H1 (cell line): Measurements from ENCODE around the gene FAM13C. TPM values are rescaled to one million over a fixed set of nuclear protein-coding genes. Genes with fewer than 3 reads are reported as not detected.

ENCODE experiments used
- CTCF ChIA-PET: fragments of 300-600 bp; sonication (Branson Sonifier 250); formaldehyde crosslinking; loops from one replicate; lab custom pipeline; 2021; ENCODE audit not compliant: partially characterized antibody; lab: Charles Lee
- POLR2A ChIA-PET: fragments of 300-600 bp; sonication (Branson Sonifier 250); formaldehyde crosslinking; loops from one replicate; lab custom pipeline; 2021; ENCODE audit warnings: inconsistent platforms; ENCODE audit not compliant: partially characterized antibody; lab: Charles Lee
- DNase-seq, 2 experiments: peaks; one replicate each; pipeline versions ENCODE4 v3.0.0 to v3.0.0-alpha.2; 2010 to 2022; ENCODE audit warnings: low spot score in 2 of 2, low read depth in 1 of 2, mixed read lengths in 1 of 2
- FAIRE-seq: peaks from 2 replicates; lab custom pipeline; 2011; peaks lifted over from hg19 to GRCh38; lab: Jason Lieb, UNC
- H2AFZ ChIP-seq: 2 replicates; pipeline ENCODE4 v1.8.1; 2012; ENCODE audit warnings: low read length, inconsistent platforms
- H2AK5ac ChIP-seq: 2 replicates; pipeline ENCODE4 v1.6.1; 2013; ENCODE audit warnings: low read depth, low read length
- H2BK120ac ChIP-seq: replicated peaks from 2 replicates; pipeline ENCODE3; 2013; ENCODE audit warnings: low read depth, low read length, inconsistent platforms
- H2BK12ac ChIP-seq: 2 replicates; pipeline ENCODE4 v1.6.1; 2013; ENCODE audit warnings: low read depth, low read length
- H2BK15ac ChIP-seq: 2 replicates; pipeline ENCODE4 v1.6.1; 2013; ENCODE audit warnings: low read length
- H2BK20ac ChIP-seq: 2 replicates; pipeline ENCODE4 v1.6.1; 2013; ENCODE audit warnings: low read length
- H2BK5ac ChIP-seq: 2 replicates; pipeline ENCODE4 v1.6.1; 2013; ENCODE audit warnings: low read depth, low read length
- H3K14ac ChIP-seq: 2 replicates; pipeline ENCODE4 v1.6.1; 2013; ENCODE audit warnings: inconsistent platforms; ENCODE audit not compliant: insufficient read length
- H3K18ac ChIP-seq: 2 replicates; pipeline ENCODE4 v1.6.1; 2013; ENCODE audit warnings: low read length; ENCODE audit errors: extremely low read depth
- H3K23ac ChIP-seq: 2 replicates; pipeline ENCODE4 v1.6.1; 2013; ENCODE audit warnings: inconsistent platforms; ENCODE audit not compliant: insufficient read length
- H3K23me2 ChIP-seq: 2 replicates; pipeline ENCODE4 v1.6.1; 2013; ENCODE audit warnings: low read depth, low read length
- H3K27ac ChIP-seq: 2 replicates; pipeline ENCODE4 v1.6.1; 2011; ENCODE audit warnings: low read depth, low read length, inconsistent platforms
- H3K27me3 ChIP-seq, 4 experiments: replicated peaks in 1 of 4; 1 replicate in 1 of 4; 2 replicates in 3 of 4; pipeline versions ENCODE4 v1.6.1 to v1.8.1; 2011 to 2013; ENCODE audit warnings: low read length in 3 of 4, mild to moderate bottlenecking in 3 of 4, inconsistent platforms in 2 of 4, mixed read lengths in 2 of 4, moderate library complexity in 1 of 4; ENCODE audit not compliant: control insufficient read depth in 3 of 4, insufficient read depth in 3 of 4; ENCODE audit errors: extremely low read depth in 1 of 4
- H3K36me3 ChIP-seq, 4 experiments: 2 replicates each; pipeline versions ENCODE4 v1.6.1 to v1.8.1; 2011 to 2013; ENCODE audit warnings: mild to moderate bottlenecking in 4 of 4, low read length in 3 of 4, moderate library complexity in 2 of 4, control low read depth in 1 of 4, inconsistent platforms in 1 of 4; ENCODE audit not compliant: insufficient read depth in 4 of 4, control insufficient read depth in 2 of 4
- H3K4ac ChIP-seq: replicated peaks from 2 replicates; pipeline ENCODE3; 2013; ENCODE audit warnings: low read length, low read depth, mixed read lengths, inconsistent platforms; ENCODE audit not compliant: insufficient read length
- H3K4me1 ChIP-seq, 4 experiments: replicated peaks in 1 of 4; 1 replicate in 1 of 4; 2 replicates in 3 of 4; pipeline versions ENCODE4 v1.6.1 to v1.8.1; 2011 to 2013; ENCODE audit warnings: low read length in 3 of 4, inconsistent platforms in 2 of 4, mixed read lengths in 1 of 4; ENCODE audit not compliant: insufficient read depth in 4 of 4, control insufficient read depth in 3 of 4
- H3K4me2 ChIP-seq, 2 experiments: 2 replicates each; pipeline versions ENCODE4 v1.6.1 to v1.8.1; 2011 to 2013; ENCODE audit warnings: low read depth in 2 of 2, low read length in 2 of 2, control low read depth in 1 of 2, inconsistent platforms in 1 of 2, mild to moderate bottlenecking in 1 of 2; ENCODE audit not compliant: insufficient read depth in 1 of 2
- H3K4me3 ChIP-seq, 4 experiments: fragments of 200-600, 300-600 bp in 1 of 4; sonication (generic), shearing (Covaris generic), sonication (Bioruptor Twin) in 1 of 4; 2 replicates each; pipeline versions ENCODE4 v1.5.1 to v1.8.1; 2011 to 2016; ENCODE audit warnings: low read length in 4 of 4, low read depth in 3 of 4, control low read depth in 2 of 4, inconsistent platforms in 2 of 4, mild to moderate bottlenecking in 2 of 4, mixed read lengths in 1 of 4, moderate library complexity in 1 of 4; ENCODE audit not compliant: insufficient read depth in 2 of 4; ENCODE audit errors: extremely low read depth in 1 of 4
- H3K56ac ChIP-seq: replicated peaks from 2 replicates; pipeline ENCODE3; 2013; ENCODE audit warnings: low read depth, mild to moderate bottlenecking, mixed read lengths, low read length, inconsistent platforms; ENCODE audit not compliant: insufficient read length
- H3K79me1 ChIP-seq: 2 replicates; pipeline ENCODE4 v1.6.1; 2013; ENCODE audit warnings: low read depth, low read length, control low read depth
- H3K79me2 ChIP-seq, 2 experiments: 2 replicates each; pipeline versions ENCODE4 v1.6.1 to v1.8.1; 2012 to 2013; ENCODE audit warnings: low read length in 2 of 2, mild to moderate bottlenecking in 2 of 2, inconsistent platforms in 1 of 2; ENCODE audit not compliant: insufficient read depth in 2 of 2, control insufficient read depth in 1 of 2
- H3K9ac ChIP-seq, 4 experiments: replicated peaks in 1 of 4; 1 replicate in 1 of 4; 2 replicates in 3 of 4; pipeline versions ENCODE4 v1.6.1 to v1.8.1; 2011 to 2013; ENCODE audit warnings: low read depth in 3 of 4, low read length in 3 of 4, control low read depth in 2 of 4, mild to moderate bottlenecking in 2 of 4, moderate library complexity in 2 of 4, inconsistent platforms in 1 of 4; ENCODE audit errors: extremely low read depth in 1 of 4
- H3K9me3 ChIP-seq, 2 experiments: 2 replicates each; pipeline versions ENCODE4 v1.6.1 to v1.8.1; 2012 to 2013; ENCODE audit warnings: mild to moderate bottlenecking in 2 of 2, moderate library complexity in 2 of 2, control low read depth in 1 of 2, inconsistent platforms in 1 of 2, low read depth in 1 of 2, low read length in 1 of 2, mixed read lengths in 1 of 2; ENCODE audit not compliant: insufficient read depth in 2 of 2
- H4K20me1 ChIP-seq, 2 experiments: replicated peaks in 1 of 2; 2 replicates each; pipeline versions ENCODE3 to v1.8.1; 2011 to 2013; ENCODE audit warnings: inconsistent platforms in 2 of 2, low read length in 2 of 2, mild to moderate bottlenecking in 1 of 2; ENCODE audit not compliant: insufficient read depth in 2 of 2, control insufficient read depth in 1 of 2
- H4K5ac ChIP-seq: 2 replicates; pipeline ENCODE4 v1.6.1; 2013; ENCODE audit warnings: low read length, low read depth, mixed read lengths, inconsistent platforms; ENCODE audit not compliant: insufficient read length
- H4K8ac ChIP-seq: 2 replicates; pipeline ENCODE4 v1.8.0; 2013; ENCODE audit warnings: mild to moderate bottlenecking, moderate library complexity, low read length, inconsistent platforms; ENCODE audit not compliant: insufficient read depth; ENCODE audit errors: extremely low read depth
- H4K91ac ChIP-seq: replicated peaks from 2 replicates; pipeline ENCODE3; 2013; ENCODE audit warnings: low read length, mixed read lengths, inconsistent platforms; ENCODE audit not compliant: insufficient read length
- CBX5 ChIP-seq: fragments of 300-800, 300-1000 bp; sonication (generic); IDR thresholded peaks from 2 replicates; pipeline ENCODE4 v1.7.1; 2016; ENCODE audit warnings: antibody characterized with exemption, low read length, low read depth
- CREB1 ChIP-seq: IDR thresholded peaks from 2 replicates; pipeline ENCODE4 v1.6.1; 2012; ENCODE audit warnings: inconsistent platforms
- HDAC6 ChIP-seq: IDR thresholded peaks from one replicate; pipeline ENCODE4 v1.7.1; 2012; ENCODE audit warnings: low read depth, mild to moderate bottlenecking, inconsistent platforms, low read length, moderate library complexity
- JUN ChIP-seq: IDR thresholded peaks from 2 replicates; pipeline ENCODE4 v1.6.1; 2011; ENCODE audit warnings: low read depth, mild to moderate bottlenecking, improper control_type of control experiment, low read length
- POLR2A ChIP-seq, 2 experiments: IDR thresholded peaks; 1 replicate in 1 of 2; 2 replicates in 1 of 2; pipeline ENCODE4 v1.6.1; 2011; ENCODE audit warnings: low read depth in 2 of 2, low read length in 2 of 2, mild to moderate bottlenecking in 2 of 2; ENCODE audit errors: control extremely low read depth in 1 of 2
- SP1 ChIP-seq: IDR thresholded peaks from 2 replicates; pipeline ENCODE4 v1.6.1; 2011; ENCODE audit warnings: low read depth, low read length
- TAF7 ChIP-seq: optimal IDR thresholded peaks from 2 replicates; pipeline ENCODE3; 2011; ENCODE audit warnings: low read depth, mild to moderate bottlenecking, inconsistent platforms, low read length, moderate library complexity, borderline replicate concordance
- ZNF274 ChIP-seq: IDR thresholded peaks from 2 replicates; pipeline ENCODE4 v1.7.0; 2012; ENCODE audit warnings: low read length, borderline replicate concordance; ENCODE audit errors: extremely low read depth
- WGBS, 2 experiments: shearing (Covaris generic) in 1 of 2; methylation state at CpG; one replicate each; pipeline versions ENCODE4 v1.1.6 to v1.1.7; 2013 to 2015; ENCODE audit warnings: low lambda C conversion rate in 2 of 2, mixed read lengths in 2 of 2, inconsistent platforms in 1 of 2, low coverage in 1 of 2, missing lambda C conversion rate in 1 of 2; ENCODE audit not compliant: insufficient replicate concordance in 2 of 2, insufficient coverage in 1 of 2, insufficient read length in 1 of 2; ENCODE audit errors: extremely low coverage in 1 of 2, missing lambda C conversion rate in 1 of 2; 5-methylcytosine and 5-hydroxymethylcytosine counted together
- polyA plus RNA-seq, 7 experiments: library from polyadenylated mRNA; depleted of rRNA in 3 of 7; stranded (reverse) in 5 of 7; unstranded in 2 of 7; fragments of >200 nt in 5 of 7; fragments of 200-250 nt in 2 of 7; gene quantifications; 1 replicate in 5 of 7; 2 replicates in 1 of 7; 4 replicates in 1 of 7; pipeline versions ENCODE4 v1.2.1 to v1.2.3, GENCODE V29; 2011 to 2013; ENCODE audit warnings: missing spikeins in 2 of 7, mixed read lengths in 2 of 7
- total RNA-seq: library from RNA; stranded (reverse); fragmentation: NEBNext Ultra II Directional; extraction: Animal tissue kit (Norgen Biotek cat#: 25700); gene quantifications from 2 replicates; pipeline ENCODE4 v1.2.1, GENCODE V29; 2021

Gene FAM13C
- total and polyA plus RNA-seq, 2 of the 8 experiments (the other 6 are each of a cell fraction or from before 2014, with no cell fraction given), result 0.56 to 0.62 TPM

GRCh38 chr10:59270492-59270891, 91.9 kb downstream of the FAM13C start:
- no peak overlapping the region for H2BK12ac ChIP-seq
- H4K20me1 ChIP-seq, result no peaks in the 10 kb centered on the region
- no peaks in the 10 kb centered on the region for H3K79me2 ChIP-seq
- DNase-seq, result no peak
- no peak overlapping the region for H3K9ac ChIP-seq
- no peak overlapping the region for H3K4ac ChIP-seq
- no peaks in the 10 kb centered on the region for H3K27me3 ChIP-seq
- H4K91ac ChIP-seq, result no peak overlapping the region
- no peaks in the 10 kb centered on the region for H3K79me1 ChIP-seq
- POLR2A ChIA-PET, result no interaction called here
- CTCF ChIA-PET, result no interaction called here
- no peak for FAIRE-seq
- no peaks in the 10 kb centered on the region for H3K9me3 ChIP-seq
- no peak overlapping the region for H3K23ac ChIP-seq
- no peak overlapping the region for H3K56ac ChIP-seq
- no peak overlapping the region for H2AK5ac ChIP-seq
- no peak overlapping the region for H3K18ac ChIP-seq
- H4K5ac ChIP-seq, result no peak overlapping the region
- H2AFZ ChIP-seq, result no peak overlapping the region
- no peaks in the 10 kb centered on the region for H3K36me3 ChIP-seq
- no peak overlapping the region for H3K4me3 ChIP-seq
- no peak overlapping the region for H2BK20ac ChIP-seq
- no peak overlapping the region for H4K8ac ChIP-seq
- H3K14ac ChIP-seq, result no peak overlapping the region
- H3K4me1 ChIP-seq, result no peaks in the 10 kb centered on the region
- H3K23me2 ChIP-seq, result no peaks in the 10 kb centered on the region
- WGBS, 2 experiments, result 79% methylated on average over 3 of the region's 3 CpGs; no CpG with 5 or more reads in 1 of the 2 experiments
- TF ChIP-seq POLR2A (IDR thresholded peaks at IDR 0.05; ENCODE audit: control extremely low read depth in 1 of 2, low read depth in 2 of 2, low read length in 2 of 2), result no peak
- no peak for TF ChIP-seq CREB1
- TF ChIP-seq SP1, result no peak
- TF ChIP-seq ZNF274, result no peak
- no peak for TF ChIP-seq HDAC6
- TF ChIP-seq TAF7, result no peak
- no peak for TF ChIP-seq CBX5
- TF ChIP-seq JUN, result no peak
- no peak overlapping the region for H2BK15ac ChIP-seq
- no peak overlapping the region for H3K27ac ChIP-seq
- H2BK5ac ChIP-seq, result no peak overlapping the region
- H3K4me2 ChIP-seq, result no peak overlapping the region
- H2BK120ac ChIP-seq, result no peak overlapping the region
